ENCODE results near the gene EVI5L.

EVI5L gene

DNA sequence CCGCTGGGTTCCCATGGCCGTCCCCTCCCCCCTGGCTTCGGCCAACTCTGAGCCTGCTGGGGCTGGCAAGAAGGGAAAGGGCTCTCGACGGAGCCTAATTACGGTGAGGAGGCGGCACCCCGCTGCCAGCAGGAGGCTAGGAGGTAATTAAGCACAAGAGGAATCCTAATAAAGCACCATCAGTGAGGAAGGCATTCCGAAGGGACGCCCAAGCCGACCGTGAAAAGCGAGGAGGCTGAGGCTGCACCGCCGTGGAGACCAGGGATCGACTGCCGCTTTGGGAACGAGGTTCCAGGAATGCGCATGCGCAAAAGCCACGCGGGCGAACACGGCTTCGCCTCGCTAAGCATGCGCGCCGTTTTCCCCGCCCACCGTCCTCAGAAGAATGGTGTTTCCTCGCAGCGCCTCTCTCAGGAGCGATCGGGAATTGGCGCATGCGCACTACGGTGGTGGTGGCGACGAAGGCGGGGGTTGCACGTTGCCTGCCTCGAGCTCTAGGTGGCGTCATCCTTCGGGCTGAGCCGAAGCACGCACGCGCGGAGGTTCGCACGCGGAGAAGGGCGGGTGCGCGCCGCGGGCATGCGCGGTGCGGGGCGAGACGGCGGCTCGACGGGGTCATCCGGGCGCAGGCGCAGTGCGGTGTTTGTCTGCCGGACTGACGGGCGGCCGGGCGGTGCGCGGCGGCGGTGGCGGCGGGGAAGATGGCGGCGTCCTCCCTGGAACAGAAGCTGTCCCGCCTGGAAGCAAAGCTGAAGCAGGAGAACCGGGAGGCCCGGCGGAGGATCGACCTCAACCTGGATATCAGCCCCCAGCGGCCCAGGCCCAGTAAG is 73.4 kb downstream of the EVI5L start, which contains the start of gene MAP2K7:
TSS of gene MAP2K7 (plus strand) at position 634 of the 830 bp plus-strand sequence. CDS start at position 702, 68 bp downstream.
- peak; percentile 98 to 99 for DNase-seq

DNA sequence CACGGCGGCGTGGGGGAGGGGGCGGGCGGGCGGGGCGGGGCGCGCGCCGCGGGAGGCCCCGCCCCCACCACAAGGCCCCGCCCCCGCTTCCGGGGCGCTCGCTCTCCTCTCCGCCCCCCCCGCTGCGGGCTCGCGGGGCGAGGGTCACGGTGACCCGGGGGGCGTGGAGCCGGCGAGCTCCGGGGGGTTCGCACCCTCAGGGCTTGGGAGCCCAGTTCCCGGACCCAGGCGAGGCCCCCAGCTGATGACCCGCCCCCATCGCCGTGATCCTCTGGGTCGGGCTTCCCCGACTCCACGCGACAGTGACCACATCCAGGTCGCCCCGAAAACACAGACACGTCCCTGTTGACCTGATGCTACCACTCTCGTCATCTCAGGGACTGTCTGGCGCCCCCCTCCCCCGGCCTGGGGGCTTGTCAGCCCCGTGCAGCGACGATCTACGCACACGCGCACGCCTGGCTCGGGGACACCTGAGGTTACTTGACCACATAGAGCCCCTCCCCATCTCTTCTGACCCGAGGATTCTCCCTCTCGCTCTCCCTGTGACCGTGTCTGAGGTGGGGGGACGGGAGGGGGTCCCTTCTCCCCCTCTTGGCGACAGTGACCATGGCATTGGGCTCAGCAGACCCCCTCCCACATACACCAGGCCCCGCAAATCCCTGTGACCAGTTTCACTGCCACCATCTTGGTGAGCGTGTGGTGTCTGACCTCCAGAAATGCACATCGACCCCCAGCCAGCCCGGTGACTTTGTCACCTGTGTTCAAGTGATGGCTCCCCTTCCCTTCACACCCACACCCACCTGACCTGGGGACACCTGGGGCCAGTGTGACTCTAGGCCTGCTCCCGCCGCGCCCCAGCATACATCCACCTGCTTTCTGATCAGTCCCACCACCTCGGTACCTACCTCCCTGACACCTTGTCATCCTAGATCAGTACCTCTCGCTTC is 74.3 kb downstream of the EVI5L start:
- peak in 1 of 2 experiments; percentile 59 for DNase-seq

DNA sequence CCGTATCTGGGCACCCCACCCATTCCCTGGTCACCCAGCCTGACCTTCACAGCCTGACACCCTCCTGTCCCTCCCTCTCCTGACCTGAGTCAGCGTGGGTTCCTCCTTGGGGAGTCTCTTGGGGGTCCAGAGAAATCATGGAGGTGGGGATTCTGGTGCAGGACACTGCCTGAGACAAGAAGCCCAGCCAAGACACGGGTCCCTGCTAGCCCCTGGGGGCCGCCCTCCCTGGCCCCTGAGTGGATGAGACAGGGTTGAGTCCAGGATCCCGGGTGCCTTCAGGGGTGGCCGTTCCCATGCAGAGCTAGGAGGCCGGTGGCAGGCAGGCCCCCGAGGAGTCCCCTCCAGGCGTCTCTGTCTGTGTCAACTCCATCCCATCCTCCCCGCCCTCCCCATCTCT is 75.2 kb downstream of the EVI5L start:
- no peak for DNase-seq

DNA sequence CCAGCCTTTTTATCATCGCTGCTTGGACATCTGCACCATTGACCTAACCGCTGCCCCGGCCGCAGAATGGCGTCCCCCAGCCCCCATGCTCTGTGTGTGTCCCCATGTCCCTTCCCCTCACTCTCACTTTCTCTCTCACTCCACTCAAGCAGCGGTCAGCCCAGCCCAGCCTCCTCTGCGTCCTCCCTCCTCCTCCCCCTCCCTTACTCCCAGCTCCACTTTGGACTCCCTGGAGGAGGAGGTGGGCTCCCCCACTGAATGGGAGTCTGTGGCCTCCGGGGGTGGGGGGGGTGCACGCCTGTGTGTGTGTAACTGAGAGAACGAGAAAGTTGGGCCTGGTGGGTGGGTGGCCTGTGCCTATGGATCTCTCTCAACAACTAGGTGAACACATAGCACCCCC is 75.8 kb downstream of the EVI5L start:
- no peak for DNase-seq

DNA sequence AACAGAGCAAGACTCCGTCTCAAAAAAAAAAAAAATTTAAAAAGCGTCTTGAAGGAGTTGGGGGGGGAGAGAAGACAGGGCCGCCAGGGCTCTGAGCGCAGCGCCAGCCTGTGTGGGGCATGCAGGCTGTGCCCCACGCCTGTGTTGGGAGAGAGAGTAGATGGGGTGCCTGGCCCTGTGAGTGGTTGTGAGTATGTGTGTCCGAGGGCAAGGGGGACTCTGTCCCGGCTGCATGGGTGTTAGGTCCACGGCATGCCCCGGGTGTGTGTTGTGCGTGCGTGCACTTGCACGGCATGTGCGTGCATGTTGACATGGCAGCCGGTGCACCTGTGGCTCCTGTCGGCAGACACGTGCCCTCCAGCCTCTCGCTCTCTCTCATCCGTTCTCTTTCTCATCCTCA is 77.1 kb downstream of the EVI5L start:
- DNase-seq = no peak

DNA sequence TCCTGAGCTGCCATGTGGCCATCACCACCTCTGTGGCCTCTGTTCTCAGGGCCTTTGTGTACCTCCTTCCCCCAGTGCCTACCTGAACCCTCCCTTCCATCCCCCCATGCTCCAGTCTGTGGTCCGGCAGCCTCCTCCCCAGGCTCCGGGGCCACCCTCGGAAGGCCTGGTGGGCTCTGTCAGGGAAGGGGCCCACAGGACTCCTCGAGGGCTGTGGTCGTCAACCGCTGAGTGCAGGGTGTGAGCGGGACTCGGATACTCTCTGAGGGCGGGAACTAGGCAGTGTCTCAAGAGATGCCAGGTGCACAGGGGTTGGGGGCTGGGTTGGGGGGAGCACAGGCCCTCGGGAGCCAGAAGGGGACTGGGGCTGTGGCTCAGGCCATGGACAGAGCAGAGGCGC is 77.5 kb downstream of the EVI5L start:
- DNase-seq = no peak

DNA sequence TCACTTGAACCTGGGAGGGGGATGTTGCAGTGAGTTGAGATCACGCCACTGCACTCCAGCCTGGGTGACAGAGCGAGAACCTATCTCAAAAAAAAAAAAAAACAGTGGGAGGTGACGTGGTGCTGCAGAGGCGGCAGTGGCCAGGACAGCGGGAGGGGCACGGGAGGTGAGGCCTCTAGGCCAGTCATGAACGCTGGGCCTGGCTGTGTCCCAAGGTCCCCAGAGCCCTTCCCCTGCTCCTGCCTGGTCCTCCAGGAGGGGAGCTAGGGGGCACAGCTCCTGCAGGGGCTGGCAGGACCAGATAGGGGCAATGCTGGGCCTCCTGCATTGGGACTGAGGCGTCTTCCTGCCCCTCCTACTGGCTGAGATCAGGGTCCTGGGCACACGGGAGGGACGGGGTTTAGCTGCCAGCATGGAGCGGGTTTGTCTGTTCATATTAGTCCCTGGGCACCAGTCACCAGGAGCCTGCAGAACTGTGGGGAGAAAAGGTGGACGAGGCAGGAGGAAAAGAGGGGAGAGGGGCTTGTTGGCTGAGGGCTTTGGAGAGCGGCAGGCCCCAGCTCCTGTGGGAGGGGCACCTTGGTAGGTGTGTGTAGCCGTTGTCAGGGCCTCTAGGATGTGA is 78.2 kb downstream of the EVI5L start:
- no peak for DNase-seq

DNA sequence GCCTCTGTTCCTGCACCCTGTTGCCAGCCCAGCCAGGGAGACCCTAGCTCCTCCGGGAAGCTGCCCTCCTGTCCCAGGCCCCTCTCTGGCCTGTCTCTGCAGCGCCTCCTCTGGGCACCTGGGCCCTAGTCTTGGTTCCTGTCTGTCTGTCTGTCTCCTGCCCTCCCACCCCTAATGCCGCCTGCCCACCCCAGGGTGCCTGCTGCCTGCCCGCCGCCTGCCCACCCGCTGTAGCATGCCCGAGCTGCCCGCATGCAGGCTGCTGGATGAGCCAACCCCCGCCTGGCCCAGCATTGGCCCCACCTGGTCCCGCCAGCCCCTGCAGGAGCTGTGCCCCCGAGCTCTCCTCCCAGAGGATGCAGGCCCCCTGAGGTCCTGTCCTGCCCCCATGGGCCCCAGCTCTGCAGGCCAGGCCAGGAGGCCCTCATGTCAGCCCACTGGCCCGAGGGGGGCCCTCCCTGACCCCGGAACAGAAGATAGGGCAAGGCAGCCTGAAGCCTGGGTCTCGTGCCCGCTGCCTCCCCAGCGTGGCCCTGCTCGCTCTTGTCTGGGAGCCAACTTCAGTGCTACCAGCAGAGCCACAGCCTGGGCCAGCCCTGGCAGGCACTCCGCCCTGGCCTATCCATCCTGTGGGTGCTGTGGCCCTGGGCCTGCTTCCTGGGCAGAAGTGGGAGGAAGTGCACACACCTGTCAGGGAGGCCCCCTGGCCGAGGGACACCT is 78.9 kb downstream of the EVI5L start:
- DNase-seq = no peak

DNA sequence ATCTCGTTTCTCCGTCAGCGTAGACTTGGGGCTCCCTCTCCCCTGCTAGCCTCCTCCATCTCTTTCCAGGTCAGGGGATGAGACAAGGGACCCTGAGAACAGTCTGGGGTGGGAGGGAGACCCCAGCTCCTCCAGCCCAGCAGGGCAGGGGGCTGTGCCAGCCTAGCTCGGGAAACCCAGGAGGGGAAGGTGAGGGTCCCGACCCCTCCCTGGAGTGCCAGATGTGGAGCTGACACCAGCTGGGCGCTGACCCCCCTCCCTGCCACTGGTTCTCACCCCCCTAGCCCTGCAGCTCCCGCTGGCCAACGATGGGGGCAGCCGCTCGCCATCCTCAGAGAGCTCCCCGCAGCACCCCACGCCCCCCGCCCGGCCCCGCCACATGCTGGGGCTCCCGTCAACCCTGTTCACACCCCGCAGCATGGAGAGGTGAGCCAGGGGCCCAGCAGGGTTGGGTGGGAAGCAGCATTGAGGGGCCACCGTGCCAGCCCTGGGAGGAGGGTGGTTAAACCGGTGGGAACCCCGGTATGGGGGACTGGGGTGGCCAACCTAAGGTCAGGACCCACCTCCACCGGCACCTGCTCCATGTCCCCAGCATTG is 79.6 kb downstream of the EVI5L start:
- DNase-seq = no peak

DNA sequence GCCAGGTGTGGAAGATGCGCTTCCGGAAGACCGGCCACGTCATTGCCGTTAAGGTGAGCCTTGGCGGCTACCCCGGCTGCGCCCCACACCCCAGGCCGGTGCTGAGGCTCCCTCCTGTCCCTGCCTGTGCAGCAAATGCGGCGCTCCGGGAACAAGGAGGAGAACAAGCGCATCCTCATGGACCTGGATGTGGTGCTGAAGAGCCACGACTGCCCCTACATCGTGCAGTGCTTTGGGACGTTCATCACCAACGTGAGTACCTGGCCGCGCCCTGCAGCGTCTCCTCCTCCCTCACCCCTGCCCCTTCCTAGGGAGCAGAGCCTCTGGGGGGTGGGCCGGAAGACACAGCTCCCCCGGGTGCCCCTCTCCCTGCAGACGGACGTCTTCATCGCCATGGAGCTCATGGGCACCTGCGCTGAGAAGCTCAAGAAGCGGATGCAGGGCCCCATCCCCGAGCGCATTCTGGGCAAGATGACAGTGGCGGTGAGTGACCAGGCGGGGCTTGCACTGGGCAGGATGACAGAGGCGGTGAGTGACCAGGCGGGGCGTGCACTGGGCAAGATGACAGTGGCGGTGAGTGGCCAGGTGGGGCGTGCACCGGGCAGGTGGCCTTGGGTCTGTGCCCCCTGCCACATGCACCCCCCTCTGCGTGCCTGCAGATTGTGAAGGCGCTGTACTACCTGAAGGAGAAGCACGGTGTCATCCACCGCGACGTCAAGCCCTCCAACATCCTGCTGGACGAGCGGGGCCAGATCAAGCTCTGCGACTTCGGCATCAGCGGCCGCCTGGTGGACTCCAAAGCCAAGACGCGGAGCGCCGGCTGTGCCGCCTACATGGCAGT is 80.5 kb downstream of the EVI5L start:
- DNase-seq = no peak

DNA sequence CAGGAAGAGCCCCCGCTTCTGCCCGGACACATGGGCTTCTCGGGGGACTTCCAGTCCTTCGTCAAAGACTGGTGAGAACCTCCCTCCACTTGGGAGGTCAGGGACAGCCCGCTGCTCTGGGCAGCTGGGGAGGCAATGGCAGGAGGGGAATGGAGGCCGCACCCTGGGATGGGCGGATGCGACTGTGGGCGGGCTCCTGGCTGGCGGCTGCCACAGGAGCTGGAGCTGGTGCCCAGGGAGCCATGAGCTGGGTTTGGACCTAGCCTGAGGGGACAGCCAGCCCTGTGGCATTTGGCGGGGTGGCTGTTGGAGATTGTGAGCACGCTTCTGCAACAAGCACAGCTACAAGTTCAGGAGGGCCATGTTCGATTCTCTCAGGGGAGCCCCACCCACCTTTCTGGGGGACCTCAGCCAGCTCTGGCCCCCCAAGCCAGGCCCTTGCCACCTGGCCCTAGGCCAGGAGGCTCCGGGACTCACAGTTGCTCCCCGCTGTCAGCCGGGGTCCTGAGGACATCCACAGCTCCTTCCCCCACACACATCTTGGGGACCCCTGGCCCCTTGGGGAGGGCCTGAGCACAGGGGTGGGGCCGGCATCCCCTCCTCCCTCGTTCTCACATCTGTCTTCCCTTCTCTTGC is 81.6 kb downstream of the EVI5L start:
- DNase-seq = no peak

DNA sequence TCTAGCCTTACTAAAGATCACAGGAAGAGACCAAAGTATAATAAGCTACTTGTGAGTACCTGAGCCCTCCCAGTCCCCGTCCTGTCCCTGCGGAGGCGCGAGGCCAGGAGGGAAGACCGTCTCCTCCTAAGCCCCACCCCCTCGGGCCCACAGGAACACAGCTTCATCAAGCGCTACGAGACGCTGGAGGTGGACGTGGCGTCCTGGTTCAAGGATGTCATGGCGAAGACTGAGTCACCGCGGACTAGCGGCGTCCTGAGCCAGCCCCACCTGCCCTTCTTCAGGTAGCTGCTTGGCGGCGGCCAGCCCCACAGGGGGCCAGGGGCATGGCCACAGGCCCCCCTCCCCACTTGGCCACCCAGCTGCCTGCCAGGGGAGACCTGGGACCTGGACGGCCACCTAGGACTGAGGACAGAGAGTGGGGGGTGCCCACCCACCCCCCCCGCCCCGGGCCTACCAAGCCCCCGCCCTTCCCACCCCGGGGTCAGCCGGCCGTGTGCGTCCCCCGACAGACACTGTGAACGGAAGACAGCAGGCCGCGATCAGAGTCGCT is 82.2 kb downstream of the EVI5L start:
- no peak for DNase-seq

DNA sequence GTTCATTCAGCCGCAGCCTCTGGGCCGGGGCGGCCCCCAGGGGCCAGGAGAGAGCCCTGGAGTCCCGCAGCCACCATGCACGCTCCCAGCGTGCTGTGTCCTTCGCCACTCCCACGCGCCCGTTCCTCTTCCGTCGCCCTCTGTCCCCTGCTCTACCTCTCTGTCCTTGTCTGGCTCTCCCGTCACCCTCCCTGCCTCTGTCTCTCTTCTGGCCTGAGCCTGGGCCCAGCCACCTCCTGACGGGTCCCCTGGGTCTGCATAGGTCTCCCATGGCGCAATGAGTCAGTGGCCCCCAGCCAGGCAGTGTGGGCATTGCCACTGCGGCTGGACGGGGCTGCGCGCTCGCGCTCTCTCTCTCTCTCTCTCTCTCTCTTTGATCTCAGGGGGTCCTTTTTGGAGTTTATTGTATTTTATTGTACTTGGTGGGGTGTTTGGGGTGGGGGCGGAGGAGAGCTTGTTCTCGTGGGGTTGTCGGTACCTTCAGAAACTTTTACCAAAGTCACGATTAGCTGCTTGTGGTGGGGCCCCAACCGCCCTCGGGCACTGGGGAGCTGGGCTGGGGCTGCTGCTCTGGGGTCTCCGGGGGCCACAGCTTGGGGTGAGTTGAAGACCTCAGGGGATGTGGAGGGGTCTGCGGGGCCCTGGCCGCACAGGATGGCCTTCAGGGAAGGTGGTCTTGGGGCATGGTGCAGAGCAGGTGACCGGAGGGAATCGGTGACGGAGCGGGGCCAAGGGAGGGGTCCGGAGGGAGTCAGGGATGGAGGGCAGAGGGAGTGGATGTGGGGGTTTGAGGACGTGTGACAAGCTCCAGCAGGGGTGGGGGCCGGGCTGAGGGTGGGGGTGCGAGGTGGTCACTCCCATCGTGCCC is 82.9 kb downstream of the EVI5L start:
- no peak for DNase-seq

DNA sequence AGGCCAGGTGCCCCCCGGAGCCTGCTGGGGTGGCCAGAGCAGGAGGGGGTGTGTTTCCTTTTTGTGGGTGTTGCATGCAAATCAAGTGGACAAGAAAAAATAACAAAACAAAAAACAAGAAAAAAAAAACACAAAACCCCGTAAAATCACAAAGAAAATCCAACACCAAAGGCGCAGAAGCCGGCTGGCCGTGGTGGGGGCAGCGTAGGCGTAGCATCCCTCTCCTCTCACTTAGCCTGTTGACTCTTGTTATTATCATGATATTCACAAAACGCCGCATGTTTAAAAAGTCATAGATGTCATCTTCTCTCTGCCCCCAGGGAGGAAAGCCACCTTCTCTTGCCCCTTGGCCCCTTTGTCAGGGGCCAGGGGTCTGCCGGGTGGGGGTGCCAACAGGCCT is 83.6 kb downstream of the EVI5L start:
- no peak for DNase-seq

DNA sequence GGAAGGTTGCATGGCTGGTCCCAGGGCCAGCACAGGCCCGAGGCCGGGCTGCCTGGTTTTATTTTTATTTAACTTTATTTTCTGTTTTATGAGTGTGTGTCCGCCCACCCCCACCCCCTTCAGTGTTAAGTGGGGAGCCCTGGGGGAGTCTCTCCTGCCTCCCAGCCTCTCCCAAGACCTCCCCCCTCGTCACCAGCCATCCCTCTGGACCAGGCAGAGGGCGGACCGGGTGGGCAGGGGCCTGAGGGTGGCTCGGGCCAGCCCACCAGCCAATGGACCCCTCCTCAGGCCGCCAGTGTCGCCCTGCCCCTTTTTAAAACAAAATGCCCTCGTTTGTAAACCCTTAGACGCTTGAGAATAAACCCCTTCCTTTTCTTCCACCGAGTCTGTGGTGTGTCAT is 84.1 kb downstream of the EVI5L start:
- no peak for DNase-seq

Measured in NCI-H2081 (cell line).